ENCODE measurements around the gene SLC17A9.
"Not testable (repeated sequence)": the region's sequence is repeated elsewhere in the genome, so short reads cannot be mapped to it uniquely, and the experiment has no call there.

SLC17A9 gene

DNA sequence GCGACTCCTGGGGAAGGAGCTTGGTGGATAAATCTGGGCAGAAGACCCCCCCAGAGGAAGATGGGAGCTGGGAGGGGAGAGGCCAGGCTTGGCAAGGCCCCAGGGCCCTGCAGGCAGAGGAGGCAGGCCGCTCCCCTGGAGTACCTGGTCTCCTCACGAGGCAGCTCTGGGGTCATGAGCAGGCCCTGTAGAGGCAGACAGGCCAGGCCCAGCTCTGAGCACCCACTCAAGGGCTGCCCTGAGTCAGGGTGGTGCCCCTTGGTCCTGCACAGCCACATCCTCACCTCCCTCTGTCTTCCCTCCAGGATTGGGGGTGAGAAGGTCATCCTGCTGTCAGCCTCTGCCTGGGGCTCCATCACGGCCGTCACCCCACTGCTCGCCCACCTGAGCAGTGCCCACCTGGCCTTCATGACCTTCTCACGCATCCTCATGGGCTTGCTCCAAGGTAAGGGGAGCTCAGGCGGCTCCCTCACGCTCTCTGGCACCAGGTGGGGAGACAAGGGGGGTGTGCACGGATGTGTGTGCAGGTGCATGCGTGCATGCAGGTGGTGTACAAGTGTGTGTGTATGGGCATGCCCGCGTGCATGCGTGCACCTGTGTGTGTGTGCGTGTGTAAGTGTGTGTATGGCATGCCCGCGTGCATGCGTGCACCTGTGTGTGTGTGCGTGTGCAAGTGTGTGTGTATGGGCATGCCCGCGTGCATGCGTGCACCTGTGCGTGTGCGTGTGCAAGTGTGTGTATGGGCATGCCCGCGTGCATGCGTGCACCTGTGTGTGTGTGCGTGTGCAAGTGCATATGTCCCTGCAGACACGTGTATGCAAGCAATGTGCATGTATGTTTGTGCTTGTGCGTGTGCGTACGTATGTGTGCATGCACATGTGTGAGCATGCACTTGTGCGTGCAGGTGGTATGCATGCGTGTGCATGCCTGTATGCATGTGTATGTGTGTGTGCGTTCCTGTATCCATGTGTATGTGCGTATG, 4.9 kb downstream of the SLC17A9 start:
- no peak for DNase-seq

DNA sequence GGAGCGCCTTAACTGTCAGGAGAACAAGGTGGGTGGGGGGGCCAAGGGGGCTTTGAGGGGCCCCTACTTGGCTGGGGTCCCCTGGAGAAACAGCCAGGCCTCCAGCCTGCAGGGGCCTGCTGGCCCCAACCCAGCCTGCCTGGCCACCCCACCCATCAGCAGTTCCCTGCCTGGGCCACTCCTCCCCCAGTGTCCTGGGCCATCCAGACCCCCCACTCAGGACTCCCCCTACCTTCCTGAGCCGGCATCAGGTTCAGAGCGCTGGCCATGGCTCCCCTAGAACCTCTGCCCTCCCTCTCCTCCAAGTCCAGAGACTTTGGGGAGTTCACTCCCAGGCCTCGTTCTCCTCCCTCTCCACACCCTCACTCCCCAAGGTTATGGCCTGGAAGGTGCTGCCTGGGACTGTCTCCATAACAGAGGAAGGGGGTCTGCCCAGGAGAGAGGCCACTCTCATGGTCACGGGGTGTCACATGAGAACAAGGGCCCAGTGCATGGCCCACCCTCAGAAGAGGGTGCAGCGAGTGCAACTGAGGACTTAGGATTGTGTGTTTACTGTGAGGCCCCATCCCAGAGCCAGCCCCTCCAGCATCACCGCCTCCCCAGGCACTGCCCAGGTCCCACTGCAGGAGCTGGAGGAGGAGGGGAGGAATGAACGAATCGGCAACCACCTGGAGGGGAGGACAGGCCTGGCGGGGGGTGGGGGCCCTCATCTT, 6.0 kb downstream of the SLC17A9 start:
- no peak for DNase-seq

DNA sequence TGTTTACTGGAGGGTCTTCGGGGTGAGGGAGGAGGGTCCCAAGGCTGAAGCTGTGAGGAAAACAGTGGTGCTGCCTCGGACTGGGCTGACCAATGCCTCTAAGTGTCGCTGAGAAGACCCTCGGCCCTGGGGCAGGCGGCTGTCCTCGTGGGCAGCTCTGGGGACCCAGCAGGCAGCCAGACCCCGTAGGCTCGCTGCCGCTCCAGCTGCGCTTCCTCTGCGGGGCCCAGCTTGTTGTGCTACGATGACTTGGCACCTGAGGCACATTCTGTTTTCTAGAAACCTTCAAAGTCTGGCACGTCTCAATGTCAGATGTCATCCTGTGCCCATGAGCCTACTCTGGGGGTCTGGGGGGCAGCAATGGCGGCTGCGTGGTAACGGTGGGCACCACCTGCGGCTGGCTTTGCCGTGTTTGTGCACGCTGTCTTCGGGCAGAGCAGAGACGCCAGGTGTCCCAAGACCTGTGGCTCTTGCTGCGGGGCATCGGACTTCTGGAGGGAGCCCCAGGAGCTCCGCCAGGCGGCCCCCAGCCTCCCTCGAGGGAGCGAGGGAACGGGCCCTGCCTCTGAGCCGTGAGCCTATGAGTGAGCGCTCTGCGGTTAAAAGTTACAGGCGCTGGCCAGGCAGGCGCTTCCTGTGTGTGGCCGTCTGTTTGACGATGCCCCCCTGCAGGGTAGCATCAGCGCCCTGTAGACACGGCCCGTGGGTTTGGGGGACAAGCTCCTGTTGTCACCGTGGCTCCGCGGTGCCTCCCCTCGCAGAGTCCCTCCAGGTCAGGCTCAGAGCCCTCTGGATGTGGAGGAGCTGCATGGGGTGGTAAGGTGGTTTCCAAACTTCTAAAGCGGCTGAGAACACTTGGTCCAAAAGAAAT, 6.8 kb downstream of the SLC17A9 start:
- DNase-seq = no peak

DNA sequence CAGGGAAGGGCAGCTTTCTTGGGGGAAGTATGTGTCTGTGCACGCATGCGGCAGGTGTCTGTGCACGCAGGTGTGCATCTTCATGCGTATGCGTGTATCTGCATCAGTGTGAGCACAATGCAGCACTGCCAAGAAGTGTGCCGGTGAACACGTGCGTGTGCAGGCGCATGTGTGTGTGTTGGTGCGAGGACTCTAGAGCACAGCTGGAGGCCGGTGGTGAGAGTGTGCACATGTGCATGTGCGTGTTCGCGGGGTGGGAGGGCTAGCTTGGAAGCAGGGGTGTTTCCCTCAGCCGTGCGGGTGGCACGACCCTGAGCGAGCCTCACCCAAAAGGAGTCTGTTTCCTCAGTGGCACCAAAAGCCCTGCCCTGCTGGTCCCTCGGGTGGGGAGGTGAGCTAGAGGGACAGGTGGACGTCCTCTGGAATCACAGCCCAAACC, 7.5 kb downstream of the SLC17A9 start:
- DNase-seq = no peak

DNA sequence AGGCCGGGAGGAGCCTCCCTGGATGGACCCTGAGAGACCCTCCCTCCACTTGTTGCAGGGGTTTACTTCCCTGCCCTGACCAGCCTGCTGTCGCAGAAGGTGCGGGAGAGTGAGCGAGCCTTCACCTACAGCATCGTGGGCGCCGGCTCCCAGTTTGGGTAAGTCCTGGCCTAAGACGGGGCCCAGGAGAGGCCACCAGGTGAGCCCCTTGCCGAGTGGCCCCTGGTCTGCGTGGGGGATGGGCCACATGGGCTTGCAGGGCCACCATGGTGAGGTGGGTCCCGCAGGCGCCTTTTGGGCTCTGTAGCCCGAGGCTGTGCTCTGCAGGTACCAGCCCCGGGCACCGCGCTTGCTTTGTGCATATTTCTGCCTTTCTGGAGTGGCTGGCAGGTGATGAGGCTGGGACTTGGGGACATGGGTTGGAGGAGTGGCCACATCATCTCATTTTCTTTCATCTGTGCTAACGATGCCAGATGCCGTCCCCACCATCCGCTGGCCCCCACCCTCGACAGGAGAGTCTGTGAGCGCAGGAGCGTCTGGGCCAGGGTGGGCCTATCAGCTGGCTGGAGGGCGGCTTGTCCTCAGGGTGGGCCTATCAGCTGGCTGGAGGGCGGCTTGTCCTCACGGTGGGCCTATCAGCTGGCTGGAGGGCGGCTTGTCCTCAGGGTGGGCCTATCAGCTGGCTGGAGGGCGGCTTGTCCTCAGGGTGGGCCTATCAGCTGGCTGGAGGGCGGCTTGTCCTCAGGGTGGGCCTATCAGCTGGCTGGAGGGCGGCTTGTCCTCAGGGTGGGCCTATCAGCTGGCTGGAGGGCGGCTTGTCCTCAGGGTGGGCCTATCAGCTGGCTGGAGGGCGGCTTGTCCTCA, 8.2 kb downstream of the SLC17A9 start:
- not testable (repeated sequence) for DNase-seq

DNA sequence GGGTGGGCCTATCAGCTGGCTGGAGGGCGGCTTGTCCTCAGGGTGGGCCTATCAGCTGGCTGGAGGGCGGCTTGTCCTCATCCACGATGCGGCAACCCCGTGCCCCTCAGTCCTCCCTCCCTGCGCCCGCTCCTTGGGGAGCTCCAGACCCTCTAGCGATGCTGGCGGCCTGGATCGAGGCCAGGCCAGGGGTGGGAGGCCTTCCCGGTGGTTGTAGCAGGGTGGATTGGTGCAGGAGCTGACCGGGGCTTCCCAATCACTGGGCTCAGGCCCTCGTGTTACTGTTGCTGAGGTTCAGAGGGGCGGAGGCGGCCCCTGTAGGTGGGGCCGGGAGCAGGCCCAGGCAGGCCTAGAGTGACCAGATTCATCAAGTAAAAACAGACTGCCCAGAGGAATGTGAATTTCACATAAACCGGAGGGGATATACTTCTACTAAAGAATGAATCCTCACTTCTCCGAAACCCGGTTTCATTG, 8.8 kb downstream of the SLC17A9 start:
- DNase-seq = no peak

DNA sequence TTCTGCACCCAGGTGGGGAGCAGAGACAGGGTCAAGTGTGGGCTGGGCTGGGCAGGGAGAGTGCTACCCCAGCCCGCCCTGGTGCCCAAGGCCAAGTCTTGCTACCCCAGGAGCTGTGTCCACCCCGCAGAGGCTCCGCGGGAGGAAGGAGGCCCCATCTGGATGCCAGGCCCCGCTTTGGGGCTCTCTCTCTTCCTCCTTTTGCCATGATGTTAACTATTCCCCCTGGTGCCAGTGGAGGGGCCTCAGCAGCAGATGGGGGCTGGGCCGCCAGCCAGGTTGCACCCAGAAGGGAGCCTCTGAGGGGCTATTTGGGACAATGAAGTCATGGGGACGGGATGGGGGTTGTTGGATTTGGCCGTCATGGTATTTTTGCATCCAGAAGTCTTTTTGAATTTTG, 9.3 kb downstream of the SLC17A9 start:
- DNase-seq = no peak

DNA sequence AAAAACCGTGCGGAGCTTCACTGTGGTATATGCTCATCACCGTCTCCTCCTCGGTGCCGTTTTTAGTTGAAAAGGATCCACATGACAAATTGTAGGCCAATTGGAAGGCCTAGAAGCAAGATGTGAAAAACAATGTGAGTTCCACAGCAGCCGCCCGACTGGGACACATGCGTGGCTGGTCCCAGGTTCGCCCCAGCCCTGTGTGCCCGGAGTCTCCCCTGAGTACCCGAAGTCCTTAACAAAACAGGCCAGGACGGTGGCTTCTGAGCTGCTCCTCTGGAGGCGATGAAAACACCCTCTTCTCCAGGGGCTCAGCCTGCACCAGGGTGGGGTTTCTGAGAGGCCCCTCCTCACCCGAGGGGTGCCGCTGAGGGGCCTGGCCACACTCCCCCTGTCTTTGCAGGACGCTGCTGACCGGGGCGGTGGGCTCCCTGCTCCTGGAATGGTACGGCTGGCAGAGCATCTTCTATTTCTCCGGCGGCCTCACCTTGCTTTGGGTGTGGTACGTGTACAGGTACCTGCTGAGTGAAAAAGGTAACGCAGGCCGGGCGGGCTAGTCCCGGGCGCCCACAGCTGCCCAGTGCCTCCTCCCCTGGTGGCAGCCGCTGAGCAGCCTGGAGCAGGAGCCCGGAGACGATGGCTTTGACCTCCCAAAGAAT, 9.8 kb downstream of the SLC17A9 start:
- no peak for DNase-seq

DNA sequence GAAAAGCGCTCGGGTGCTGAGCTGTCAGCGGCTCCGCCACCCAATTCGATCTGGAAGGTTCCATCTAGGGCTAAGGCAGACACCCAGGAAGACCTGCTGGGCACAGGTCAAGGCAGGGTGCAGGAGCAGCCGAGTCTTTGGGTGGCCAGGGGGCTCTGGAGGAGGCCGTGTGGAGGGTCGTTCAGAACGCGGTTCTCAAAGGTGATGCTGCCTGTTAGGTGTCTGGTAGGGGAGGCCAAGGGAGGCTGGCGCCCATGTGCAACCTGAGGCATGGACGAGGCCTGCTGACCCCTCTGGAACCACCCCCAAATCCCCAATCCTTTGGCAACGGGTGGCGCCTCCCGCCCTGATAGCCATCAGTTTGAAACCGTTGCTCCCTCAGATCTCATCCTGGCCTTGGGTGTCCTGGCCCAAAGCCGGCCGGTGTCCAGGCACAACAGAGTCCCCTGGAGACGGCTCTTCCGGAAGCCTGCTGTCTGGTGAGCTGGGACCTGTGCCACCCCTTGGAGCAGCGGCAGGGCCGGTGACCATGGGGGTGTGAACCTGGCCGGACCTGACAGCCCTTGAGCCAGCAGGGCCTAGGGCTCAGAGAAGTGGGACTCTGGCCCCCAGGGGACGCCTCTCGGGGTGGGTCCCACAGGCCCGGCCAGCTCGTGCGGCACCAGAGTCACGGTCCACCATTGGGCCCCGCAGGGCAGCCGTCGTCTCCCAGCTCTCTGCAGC, 10.5 kb downstream of the SLC17A9 start:
- DNase-seq = no peak

DNA sequence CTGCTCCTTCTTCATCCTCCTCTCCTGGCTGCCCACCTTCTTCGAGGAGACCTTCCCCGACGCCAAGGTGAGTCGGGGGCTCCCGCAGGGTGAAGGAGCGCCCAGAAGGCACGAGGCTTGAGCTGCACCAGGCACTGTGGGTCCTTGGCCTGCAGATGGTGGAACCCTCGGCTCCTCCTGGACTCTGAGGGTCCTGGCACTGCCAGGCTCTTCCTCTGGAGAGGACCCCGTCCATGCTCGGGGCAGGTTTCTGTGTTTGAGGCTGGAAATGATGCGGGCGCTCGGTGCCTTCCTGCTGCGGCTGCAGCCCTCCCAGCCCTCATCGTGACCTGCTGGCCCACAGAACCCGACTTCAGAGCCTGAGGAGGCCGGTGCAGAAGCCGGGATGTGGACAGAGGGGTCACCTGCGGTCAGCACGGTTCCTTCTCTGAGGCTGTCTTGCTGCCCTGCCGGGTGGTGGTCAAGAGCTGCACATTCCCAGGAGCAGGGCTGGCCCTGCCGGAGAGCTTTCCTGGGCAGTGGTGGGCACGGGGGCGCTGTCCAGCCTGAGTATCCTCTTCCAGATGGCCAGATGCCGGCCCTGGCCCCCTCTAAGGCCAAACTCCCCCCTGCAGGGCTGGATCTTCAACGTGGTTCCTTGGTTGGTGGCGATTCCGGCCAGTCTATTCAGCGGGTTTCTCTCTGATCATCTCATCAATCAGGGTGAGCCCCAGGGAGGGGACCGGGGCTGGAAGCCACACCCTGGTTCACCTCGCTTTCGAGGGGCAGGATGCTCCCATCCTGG, 11.3 kb downstream of the SLC17A9 start:
- no peak for DNase-seq

DNA sequence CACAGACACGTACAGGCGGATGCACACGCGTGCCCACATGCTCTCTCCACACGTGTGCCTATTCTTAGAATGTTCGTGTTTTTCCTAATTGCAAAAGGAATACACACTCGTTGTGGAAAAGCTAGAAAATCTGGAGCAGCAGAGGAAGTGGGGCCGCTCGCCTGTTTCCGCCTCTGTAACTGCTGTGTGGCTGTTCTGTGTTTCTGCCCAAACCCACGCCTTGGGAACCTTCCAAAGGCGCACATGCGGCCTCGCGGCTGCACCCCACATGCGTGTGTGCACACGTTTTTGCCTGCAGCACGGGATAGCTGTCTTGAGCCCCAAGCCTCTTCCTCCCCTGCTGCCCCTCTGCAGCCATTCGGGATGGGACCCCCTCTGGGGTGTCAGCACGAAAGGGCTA, 12.2 kb downstream of the SLC17A9 start:
- DNase-seq = no peak

DNA sequence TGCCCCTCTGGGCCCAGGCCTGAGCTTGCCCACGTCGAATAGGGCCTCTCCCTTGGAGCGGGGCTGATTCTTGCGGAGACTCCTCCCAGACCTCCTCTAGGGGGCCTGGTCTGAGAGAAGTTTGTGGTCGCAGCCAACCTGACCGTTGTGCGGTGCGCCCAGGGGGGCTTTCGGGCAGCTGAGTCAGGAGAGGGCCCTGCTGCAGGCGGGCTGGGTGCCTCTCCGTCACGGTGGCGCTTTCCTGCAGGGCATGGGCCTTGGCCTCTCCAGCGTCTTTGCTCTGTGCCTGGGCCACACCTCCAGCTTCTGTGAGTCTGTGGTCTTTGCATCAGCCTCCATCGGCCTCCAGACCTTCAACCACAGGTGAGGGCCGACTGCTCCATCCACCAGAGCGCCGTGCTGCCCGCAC, 12.9 kb downstream of the SLC17A9 start:
- DNase-seq = no peak

DNA sequence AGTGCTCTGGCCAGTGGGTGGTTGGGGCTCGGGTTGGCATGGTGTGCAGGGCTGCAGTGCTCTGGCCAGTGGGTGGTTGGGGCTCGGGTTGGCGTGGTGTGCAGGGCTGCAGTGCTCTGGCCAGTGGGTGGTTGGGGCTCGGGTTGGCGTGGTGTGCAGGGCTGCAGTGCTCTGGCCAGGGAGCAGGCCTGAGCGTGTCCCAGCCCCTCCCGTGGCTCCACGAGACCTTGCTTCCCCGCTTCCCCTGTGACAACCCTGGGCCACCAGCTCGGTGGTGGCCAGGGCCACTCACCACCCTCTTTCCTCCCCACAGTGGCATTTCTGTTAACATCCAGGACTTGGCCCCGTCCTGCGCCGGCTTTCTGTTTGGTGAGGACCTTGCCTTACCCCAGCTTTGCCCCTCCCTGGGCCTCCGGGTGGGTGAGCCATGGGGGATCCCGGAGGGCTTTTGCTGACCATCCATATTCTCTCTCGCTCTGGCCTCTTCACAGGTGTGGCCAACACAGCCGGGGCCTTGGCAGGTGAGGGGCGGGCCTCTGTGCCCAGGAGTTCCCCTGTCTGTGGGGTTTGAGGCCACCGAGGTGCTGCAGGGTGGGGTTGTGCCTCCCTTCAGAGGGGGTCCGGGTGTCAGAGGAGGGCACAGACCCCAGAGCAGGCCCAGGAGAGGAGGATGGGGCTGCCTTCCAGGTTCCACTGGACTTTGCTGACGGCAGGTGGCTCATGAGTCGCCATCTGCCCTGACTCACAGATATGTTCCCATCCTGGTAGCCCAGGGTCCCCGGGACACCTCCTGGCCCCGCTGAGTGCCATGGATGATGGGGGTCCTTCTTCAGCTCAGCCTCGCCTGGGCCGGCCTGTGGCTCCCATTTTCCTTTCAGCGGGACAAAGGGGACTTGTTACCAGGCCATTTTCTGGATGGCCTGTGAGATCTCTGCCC, 14.0 kb downstream of the SLC17A9 start:
- no peak for DNase-seq

DNA sequence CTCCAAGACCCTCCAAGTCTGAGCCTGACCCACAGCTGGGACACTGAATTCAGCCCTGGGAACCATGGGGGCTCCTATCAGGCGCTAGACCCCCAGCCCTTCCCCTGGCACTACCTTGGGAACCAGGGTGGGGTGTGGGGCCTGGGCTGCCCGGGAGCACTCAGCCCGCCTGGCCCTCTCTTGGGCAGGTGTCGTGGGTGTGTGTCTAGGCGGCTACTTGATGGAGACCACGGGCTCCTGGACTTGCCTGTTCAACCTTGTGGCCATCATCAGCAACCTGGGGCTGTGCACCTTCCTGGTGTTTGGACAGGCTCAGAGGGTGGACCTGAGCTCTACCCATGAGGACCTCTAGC, 14.6 kb downstream of the SLC17A9 start:
- no peak for DNase-seq

DNA sequence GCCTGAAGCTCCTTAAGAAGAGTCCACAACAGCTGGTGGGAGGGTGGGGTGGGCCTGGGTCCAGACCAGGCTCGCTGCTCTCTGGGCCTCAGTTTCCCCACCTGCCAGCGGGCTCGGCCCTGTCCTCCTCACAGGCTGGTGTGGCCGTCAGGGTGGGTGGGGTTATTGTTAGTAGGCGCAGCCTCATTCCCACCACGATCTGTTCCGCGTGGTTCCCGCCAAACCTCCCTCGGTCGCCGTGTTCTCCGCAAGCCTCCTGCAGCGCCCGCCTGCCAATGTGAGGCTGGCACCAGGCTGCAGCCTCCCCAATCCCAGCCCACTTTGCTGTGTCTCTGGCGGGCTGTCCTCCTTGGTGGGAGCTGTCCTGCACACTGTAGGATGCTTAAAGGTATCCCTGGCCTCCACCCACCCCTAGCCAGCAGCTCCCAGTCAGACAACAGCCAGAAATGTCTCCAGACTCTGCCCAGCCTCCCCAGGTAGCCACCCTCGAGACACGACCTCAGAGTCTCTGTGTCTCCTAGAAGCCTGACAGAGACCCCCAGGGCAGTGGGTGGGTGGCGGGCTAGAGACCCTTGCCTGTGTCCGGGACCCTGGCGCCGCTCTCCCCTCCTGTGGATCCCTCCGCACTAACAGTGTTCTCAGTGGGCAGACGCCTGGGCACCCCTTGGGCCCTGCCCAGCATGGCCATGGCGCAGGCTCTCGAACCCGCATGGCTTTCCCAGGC, 15.3 kb downstream of the SLC17A9 start:
- no peak for DNase-seq

DNA sequence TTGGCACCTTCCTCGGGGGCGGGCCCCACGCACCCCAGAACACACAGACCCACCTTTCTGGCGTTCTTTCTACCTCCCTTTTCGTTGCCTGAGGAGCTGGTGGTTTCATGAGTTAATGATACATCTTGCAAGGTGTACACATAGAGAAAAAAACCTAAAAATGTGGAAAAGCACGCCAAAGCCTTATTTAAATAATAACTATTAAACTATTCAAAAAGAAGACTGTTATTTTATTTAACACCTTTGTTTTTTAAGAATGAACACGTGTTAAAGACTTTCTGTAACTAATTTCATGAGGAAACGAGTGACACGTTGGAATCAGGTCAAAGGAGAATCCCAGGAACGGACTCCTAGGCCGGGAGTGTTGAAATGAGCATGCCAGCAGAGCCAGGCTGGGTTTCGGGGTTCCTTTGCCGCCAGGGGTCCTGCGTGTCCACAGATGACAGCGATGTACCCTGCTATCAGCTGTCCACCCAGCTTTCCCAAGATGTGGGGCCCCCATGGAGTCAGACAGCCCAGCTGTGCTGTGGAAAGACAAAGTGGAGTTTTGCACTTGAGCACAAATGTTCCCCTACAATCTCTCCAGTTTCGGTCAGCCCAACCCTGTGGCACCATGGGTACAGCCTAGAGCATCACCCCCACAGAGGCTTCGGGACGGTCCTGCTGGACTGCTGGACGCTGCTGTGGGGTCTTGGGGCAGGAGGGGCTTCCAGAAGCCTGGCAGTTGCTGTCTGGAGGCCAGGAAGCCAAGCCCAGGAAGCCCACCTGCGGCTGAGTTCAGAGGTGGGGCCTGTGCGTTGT, 16.1 kb downstream of the SLC17A9 start:
- DNase-seq = no peak

DNA sequence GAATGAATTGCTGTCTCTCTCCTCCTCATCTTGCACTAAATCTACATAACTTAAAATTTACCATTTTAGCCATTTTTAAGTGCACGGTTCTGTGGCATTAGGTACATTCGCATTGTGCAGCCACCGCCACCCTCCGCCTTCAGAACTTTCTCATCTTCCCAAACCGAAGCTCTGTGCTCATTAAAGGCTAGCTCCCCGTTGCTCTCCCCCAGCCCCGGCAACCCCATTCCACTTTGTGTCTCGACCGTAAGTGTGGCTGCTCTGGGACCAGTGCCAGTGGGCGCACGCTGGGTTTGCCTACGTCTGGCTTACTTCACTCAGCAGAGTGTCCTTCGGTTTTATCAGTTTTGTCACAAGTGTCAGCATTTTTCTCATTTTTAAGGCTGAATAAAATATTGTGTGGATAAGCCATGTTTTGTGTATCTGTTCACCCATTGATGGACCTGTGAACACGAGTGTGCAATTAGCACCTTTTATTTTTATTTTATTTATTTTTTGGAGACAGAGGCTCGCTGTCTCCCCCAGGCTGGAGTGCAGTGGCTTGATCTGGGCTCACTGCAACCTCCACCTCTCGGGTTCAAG, 16.8 kb downstream of the SLC17A9 start:
- no peak for DNase-seq

Data from NCI-H1694 (cell line).